GM21786 (cell line): Measurements from ENCODE around the gene KLK2.
A peak's percentile ranks its signal among the peaks of the same experiment; 100 is the strongest.
"Not testable (repeated sequence)": the region's sequence is repeated elsewhere in the genome, so short reads cannot be mapped to it uniquely, and the experiment has no call there.

Experiments
- ATAC-seq: cut with Tn5 transposase; IDR thresholded peaks from one replicate; pipeline ENCODE4 v1.9.1; 2021; ENCODE audit not compliant: unreplicated experiment

Gene KLK2

GRCh38 chr19:50891253-50891625 lies 18.0 kb downstream of the KLK2 start:
- ATAC-seq, result no peak

DNA sequence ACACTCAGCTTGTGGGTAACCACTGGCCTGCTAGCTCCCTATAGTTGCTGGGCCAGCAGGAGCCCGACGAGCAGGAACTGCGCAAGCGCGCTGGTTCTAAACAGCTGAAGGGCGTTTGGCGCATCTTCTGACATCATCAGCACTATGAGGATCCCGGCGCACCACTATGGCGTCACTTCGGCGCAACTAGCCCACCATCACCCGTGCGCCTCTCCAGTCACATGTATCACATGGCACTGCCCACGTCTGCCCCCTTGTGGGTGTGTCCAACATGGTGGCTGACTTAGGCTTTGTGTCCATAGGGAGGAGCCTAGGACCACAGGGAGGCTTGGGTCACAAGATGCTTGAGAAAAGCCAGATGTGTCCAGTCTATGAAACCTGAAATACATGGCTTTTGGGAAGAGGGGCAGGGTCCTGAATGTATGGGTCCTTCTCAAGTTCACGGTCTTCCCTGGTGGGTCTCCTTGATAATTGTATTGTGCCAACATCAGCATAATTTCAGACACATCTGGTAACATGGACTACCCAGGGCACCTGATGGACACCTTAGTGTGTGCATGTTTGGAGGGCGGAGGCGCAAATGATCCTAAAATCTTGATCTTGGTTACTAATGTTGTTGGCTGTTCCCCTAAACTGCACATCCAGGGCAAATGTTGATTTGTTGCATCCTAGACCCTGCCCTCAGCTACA lies 20.0 kb downstream of the KLK2 start:
- no peak for ATAC-seq

DNA sequence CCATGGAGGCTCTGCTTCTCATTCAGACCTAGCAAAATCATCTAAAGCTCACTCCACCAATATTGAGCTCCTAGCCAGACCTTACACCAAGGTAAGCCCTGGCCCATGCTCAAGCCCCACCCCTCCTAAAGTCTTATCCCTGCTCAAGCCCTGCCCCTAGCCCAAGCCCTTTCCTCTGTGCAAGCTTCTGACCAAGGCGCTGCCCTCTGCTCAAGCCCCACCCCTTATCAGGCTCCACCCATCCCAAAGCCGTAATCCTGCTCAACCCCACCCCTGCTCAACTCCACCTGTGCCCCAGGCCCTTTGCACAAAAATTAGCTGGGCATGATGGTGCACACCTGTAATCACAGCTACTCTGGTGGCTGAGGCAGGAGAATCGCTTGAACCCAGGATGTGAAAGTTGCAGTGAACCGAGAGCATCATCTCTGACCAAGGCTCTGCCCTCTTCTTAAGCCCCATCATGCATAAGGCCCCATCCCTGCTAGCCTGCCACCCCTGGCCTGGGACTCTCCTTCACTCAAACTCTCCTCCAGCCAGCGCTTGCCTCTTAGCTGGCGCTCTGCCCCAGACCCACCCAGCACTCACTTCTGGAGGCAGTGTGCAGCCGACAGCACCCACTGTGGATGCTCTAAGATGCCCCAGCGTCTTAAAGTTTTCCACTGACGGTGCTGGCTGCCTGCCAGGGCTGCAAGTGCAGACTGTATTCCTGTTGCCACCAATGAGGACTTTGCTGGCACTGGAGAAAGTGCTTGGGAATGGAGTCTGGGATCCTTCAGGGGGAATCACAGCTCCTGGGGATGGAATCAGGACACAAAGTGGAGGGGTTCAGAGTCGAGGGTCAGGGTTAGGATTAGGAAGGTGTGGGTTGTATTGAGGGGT lies 21.5 kb downstream of the KLK2 start:
- no peak for ATAC-seq

- not testable (repeated sequence) for ATAC-seq
These were observed 22.9 kb downstream of the KLK2 start for GRCh38 chr19:50896089-50896590.

DNA sequence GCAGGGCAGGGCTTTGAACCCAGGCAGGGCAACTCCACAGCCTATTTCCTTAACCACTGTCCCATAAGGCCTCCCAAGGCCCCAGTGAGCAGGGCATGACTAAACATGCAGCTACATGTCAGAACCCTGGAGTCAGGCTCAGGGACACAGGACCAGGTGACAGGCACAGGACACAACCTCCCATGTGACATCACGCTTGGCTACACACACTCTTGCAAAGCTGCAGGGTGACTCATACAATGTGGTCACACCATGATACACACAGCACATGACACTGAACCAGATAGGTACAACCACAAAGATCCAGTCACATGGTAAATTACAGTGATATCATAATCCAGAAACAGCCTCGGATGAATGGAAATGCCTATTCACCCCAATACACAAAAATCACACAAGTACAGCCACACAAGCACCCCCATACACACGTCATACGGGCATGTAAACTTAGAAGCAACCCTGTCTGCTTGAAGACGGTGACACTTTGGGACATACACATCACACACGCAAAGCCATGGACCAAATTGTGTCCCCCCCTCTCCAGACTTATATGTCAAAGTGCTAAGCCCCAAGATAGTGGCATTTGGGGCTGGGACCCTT lies 23.5 kb downstream of the KLK2 start:
- ATAC-seq, result peak; percentile 83

GRCh38 chr19:50897191-50897607 lies 24.0 kb downstream of the KLK2 start:
- peak; percentile 20 for ATAC-seq

DNA sequence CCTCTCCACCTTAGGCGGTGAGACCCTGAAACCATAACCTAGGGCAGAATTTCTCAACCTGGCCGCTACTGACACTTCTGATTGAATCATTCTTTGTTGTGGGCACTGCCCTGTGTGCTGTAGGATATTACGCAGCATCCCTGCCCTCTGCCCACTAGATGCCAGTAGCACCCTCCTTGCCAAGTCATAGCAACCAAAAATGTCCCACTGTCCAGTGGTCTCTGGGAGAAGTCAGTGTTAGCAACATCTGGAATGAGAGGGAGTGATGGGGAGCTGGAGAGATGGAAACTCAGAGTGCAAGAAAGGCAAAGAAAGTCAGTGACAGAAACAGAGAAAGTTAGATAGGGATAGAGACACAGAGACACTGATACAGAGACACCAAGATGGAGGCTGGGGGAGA lies 24.4 kb downstream of the KLK2 start:
- no peak for ATAC-seq

DNA sequence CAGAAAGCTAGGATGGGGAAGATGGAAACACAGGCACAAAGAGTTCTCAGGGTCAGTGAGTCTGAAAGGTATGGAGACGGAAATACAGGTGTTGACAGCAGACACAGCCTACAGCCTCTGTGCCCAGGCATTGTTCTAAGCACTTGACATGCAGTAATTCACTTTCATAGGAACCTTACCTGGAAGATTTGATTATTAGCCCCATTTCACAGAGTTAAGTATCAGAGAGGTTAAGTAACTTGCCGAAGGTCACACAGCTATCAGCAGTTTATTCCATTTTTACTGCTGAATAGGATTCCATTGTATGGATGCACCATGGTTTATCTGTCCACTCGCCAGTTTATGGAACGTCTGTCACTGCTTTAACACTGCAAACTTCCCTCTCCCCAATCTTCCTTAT lies 24.8 kb downstream of the KLK2 start:
- no peak for ATAC-seq

GRCh38 chr19:50899569-50899968 lies 26.3 kb downstream of the KLK2 start:
- no peak for ATAC-seq

DNA sequence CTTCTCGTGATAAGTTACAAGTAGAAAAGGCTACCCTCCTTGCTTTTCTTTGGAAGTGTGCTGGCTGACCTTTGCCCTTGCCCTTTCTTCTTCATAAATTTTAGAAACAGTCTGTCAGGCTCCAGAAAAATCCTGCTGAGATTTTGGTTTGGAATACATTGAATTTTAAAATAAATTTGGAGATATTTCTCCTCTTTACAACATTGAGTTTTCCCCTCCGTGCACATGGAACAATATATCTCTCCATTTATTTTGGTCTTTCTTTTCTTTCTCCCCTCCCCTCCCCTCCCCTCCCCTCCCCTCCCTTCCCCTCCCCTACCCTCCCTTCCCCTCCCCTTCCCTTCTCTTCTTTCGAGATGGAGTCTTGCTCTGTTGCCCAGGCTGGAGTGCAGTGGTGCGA lies 29.4 kb downstream of the KLK2 start:
- no peak for ATAC-seq

DNA sequence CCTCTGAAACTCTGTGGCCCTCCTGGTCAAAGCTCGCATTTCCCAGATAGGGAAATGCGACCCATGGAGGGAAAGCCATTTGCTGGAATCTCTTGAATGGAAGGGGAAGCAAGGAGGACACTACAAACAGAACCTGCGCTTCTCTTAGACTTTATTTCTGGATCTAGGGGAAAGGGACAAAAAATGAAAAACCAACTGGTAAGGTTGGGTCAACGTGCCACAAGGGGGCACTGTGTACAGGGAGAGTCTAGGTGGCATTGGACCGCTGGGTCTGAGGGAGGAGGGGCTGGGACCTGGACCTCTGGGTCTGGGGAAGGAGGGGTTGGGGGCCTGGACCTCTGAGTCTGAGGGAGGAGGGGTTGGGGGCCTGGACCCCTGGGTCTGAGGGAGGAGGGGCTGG lies 33.0 kb downstream of the KLK2 start:
- ATAC-seq, result no peak

DNA sequence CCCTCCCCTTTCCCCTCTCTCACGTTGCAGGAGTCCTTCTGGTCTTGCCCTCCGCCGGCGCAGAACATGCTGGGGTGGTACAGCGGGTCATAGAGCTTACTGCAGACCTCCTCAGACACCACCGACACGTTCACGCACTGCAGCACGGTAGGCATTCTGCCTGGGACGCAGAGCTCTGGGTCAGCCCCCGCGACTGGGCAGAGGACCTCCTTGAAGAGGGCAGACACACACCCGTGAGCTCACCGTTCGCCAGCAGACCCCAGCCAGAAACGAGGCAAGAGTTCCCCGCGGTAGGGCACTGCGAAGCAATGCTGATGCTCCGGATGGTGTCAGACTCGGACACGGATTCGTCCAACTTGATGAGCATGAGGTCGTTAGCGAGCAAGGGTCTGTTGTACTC lies 35.1 kb downstream of the KLK2 start:
- no peak for ATAC-seq

DNA sequence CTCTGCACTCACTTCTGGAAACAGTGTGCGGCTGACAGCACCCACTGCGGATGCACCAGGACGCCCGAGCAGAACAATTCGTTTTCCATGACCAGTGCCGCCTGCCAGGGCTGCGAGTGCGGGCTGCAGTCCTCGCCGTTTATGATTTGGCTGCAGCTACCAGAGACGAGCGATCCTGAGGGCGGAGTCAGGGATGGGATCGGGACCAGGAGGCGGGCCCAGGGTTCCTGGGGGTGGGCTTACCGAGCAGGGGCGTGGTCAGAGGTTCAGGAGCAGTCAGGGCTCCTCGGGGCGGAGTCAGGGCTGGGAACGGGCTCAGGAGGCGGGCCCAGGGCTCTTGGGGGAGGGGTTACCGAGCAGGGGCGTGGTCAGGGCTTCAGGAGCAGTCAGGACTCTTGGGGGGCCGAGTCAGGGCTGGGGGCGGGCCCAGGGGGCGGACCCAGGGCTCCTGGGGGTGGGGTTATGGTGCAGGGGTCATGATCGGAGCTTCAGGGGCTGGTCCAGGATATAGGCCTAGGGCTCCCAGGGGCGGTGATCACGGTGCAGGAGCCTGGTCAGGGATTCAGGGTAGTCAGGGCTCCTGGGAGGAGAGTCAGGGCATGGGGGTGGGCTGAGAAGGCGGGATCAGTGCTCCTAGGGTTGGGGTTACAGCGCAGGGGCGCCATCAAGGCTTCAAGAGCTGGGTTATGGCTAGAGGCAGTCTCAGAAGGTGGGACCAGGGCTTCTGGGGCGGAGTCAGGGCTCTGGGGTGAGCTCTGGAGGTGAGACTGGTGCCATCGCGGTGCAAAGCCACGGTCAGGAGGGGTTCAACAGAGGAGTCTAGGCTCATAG lies 36.2 kb downstream of the KLK2 start:
- ATAC-seq, result no peak

GRCh38 chr19:50910722-50911121 lies 37.5 kb downstream of the KLK2 start:
- no peak for ATAC-seq

- no peak for ATAC-seq
These were observed 38.2 kb downstream of the KLK2 start, which contains the start of gene KLK4 for GRCh38 chr19:50911206-50912101. KLK4 (minus strand) TSS chr19:50911395; CDS start chr19:50910738, 657 bp downstream.

- no peak for ATAC-seq
These were observed 38.9 kb downstream of the KLK2 start for GRCh38 chr19:50912102-50912599.

DNA sequence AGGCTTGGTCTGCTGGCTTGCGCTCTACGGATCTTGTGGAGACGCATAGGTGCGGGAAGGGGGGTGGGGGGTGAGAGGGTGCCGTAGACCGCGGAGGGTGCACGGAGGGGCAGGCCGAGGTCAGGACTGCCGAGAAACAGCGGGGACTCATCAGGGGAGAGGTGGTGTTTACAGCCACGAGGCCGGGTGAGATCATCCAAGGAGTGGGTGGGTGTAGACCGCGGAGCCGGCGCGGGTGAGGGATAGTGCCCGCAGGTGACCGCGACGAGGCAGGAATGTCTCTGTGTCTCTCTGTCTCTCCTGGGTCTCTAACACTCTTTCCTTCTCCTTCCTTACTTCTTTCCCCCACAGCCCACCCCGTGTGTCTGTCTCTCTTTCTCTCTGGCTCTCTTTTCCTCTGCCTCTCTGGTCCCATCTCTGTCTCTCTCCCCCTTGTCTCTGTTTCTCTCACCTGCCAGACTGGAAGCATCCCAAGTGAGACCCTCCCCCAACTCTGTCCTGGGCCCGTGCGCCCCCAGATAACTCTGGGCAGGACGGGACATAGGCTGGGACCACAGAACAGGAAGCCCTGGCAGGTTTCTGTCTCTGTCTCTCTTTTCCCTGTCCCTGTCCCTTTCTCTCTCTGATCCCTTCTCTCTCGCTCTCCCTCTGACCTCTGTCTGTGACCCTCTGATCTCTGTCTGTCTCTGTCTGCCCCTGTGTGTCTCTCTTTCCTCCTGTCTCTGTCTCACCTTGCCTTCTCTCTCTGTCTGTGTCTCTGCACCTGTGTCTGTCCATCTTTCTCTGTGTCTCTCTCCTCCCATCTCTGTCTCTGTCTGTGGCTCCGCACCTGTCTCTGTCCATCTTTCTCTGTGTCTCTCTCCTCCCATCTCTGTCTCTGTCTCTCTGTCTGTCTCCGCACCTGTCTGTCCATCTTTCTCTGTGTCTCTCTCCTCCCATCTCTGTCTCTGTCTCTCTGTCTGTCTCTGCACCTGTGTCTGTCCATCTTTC lies 39.8 kb downstream of the KLK2 start:
- no peak for ATAC-seq

DNA sequence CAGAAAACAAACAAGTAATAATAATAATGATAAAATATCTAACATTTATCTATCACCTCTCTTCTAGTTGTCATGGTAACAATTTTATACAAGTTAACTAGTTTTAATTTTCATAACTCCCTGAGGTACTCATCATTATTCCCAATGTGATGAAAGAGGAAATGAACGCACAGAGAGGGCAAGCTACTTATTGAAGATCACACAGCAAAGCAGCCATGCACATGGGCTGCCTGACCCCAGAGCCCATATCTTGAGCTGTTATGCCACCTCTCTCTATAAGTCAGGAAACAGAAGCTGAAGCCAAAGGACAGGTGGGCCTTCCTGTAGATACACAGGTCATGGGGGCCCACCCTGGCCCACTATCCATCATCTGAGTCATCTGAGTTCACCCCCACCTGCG lies 42.8 kb downstream of the KLK2 start:
- no peak for ATAC-seq
